Ovary (tissue), 3 donors: ENCODE data around the gene CALB2.

Source experiments
- EP300 ChIP-seq: sonication (generic); formaldehyde crosslinking; IDR thresholded peaks from one replicate; pipeline ENCODE4 v1.6.1; 2017; ENCODE audit warnings: antibody characterized with exemption
- POLR2A ChIP-seq: fragments of 450-650 bp; IDR thresholded peaks from one replicate; pipeline ENCODE4 v1.6.1; 2017; ENCODE audit warnings: antibody characterized with exemption, mild to moderate bottlenecking, moderate library complexity
- TF ChIP-seq, protein P1 (sequence below), 3 donors: fragments of 450-650 bp in 2 of 3; fragments of 200-600 bp in 1 of 3; IDR thresholded peaks; one replicate each; pipeline versions ENCODE4 v1.5.1 to v1.8.0; 2016 to 2022; ENCODE audit warnings: antibody characterized with exemption in 3 of 3, mild to moderate bottlenecking in 1 of 3
- donor health status: DM: no; HTN: no; CAD: no.

DNA sequence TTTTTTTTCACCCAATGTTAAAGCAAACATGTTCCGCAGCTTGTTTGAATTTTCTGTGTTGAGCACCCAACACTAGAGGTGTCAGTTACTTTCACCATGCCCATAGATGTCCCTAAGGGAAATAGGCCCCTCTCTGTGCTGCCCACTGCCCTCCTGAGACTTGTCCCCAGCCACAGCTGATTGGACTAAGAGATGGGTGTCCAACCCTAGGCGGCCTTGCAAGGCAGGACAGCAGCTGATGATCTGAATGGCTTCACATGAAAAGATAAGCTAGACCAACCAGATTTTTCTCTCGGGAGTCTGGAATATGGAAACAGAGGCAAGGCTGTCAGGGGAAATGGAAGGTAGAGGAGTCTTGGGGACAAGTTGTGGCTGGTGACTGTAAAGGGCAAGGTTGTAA lies 6.1 kb upstream of the CALB2 start:
- TF ChIP-seq, protein P1, sequence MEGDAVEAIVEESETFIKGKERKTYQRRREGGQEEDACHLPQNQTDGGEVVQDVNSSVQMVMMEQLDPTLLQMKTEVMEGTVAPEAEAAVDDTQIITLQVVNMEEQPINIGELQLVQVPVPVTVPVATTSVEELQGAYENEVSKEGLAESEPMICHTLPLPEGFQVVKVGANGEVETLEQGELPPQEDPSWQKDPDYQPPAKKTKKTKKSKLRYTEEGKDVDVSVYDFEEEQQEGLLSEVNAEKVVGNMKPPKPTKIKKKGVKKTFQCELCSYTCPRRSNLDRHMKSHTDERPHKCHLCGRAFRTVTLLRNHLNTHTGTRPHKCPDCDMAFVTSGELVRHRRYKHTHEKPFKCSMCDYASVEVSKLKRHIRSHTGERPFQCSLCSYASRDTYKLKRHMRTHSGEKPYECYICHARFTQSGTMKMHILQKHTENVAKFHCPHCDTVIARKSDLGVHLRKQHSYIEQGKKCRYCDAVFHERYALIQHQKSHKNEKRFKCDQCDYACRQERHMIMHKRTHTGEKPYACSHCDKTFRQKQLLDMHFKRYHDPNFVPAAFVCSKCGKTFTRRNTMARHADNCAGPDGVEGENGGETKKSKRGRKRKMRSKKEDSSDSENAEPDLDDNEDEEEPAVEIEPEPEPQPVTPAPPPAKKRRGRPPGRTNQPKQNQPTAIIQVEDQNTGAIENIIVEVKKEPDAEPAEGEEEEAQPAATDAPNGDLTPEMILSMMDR (IDR thresholded peaks at IDR 0.05): no peak
- TF ChIP-seq EP300 (no peak), POLR2A (no peak)
